ENCODE measurements around the gene DDX41. TPM values are rescaled to one million over a fixed set of nuclear protein-coding genes. Genes with fewer than 3 reads are reported as not detected.
A peak's percentile ranks its signal among the peaks of the same experiment; 100 is the strongest.

The DDX41 gene
- total and polyA plus RNA-seq, 12 donors, result 19.7 to 55.7 (median 30.4) TPM

- no peak for DNase-seq
- WGBS, 2 donors, result 95% methylated on average over 4 of the region's 4 CpGs
- no peak for TF ChIP-seq CTCF (IDR thresholded peaks at IDR 0.05)
- Histone ChIP-seq H3K4me1 (peaks cover 0 to 44% (median 13%) of the 10 kb centered on the region in 9 donors), H3K27ac (no peak overlapping the region), H3K9me3 (no peaks in the 10 kb centered on the region), H3K4me3 (no peak overlapping the region), H3K36me3 (peaks cover 0 to 49% (median 0%) of the 10 kb centered on the region in 9 donors), H3K27me3 (no peaks in the 10 kb centered on the region)
- intact Hi-C loops (cut with DNase I), result loop anchor here in 1 of 10 donors (10.0 kb wide), 1 partner anchor 190 kb away; the partner anchor contains the start of gene MXD3
- no peak for ATAC-seq
Measured at GRCh38 chr5:177505075-177505474, 11.7 kb downstream of the DDX41 start.

GRCh38 chr5:177504086-177505056, 12.4 kb downstream of the DDX41 start:
- DNase-seq (peak in 1 of 2 donors; percentile 10), ATAC-seq (no peak)
- WGBS, 2 donors, result 93 to 94% methylated on average over 47 of the region's 47 CpGs
- no peaks in the 10 kb centered on the region for H3K9me3 ChIP-seq
- intact Hi-C loops (cut with DNase I), result loop anchor here in 4 of 10 donors (5.0 to 10.0 kb wide), 5 partner anchors 47 to 190 kb away; partner anchors contain the start of gene MXD3 (in 1 of the 4)
- H3K36me3 ChIP-seq, result peaks cover 0 to 48% (median 0%) of the 10 kb centered on the region in 9 donors
- H3K27me3 ChIP-seq, result no peaks in the 10 kb centered on the region
- peaks cover 0 to 38% (median 13%) of the 10 kb centered on the region in 9 donors for H3K4me1 ChIP-seq
- TF ChIP-seq CTCF (IDR thresholded peaks at IDR 0.05), result no peak
- no peak overlapping the region for H3K4me3 ChIP-seq
- H3K27ac ChIP-seq, result no peak overlapping the region

GRCh38 chr5:177503351-177504085, 13.2 kb downstream of the DDX41 start:
- H3K27me3 ChIP-seq, result no peaks in the 10 kb centered on the region
- H3K36me3 ChIP-seq, result peaks cover 0 to 48% (median 0%) of the 10 kb centered on the region in 9 donors
- intact Hi-C loops (cut with DNase I), result loop anchor here in 5 of 10 donors (2.0 to 10.0 kb wide), 6 partner anchors 46 to 189 kb away; partner anchors contain the start of gene MXD3 (in 1 of the 5)
- WGBS, 2 donors, result 91 to 93% methylated on average over 24 of the region's 24 CpGs
- H3K4me1 ChIP-seq, result peaks cover 0 to 39% (median 16%) of the 10 kb centered on the region in 9 donors
- H3K4me3 ChIP-seq, result no peak overlapping the region
- no peak overlapping the region for H3K27ac ChIP-seq
- ATAC-seq (no peak), DNase-seq (peak in 1 of 2 donors; percentile 13)
- no peaks in the 10 kb centered on the region for H3K9me3 ChIP-seq
- TF ChIP-seq CTCF (IDR thresholded peaks at IDR 0.05), result no peak

GRCh38 chr5:177502886-177503285, 13.9 kb downstream of the DDX41 start:
- intact Hi-C loops (cut with DNase I), result loop anchor here in 5 of 10 donors (2.0 to 10.0 kb wide), 6 partner anchors 46 to 188 kb away; partner anchors contain the start of gene MXD3 (in 1 of the 5)
- WGBS, 2 donors, result 85 to 86% methylated on average over 16 of the region's 16 CpGs

More at GRCh38 chr5:177502886-177503285, 13.9 kb downstream of the DDX41 start:
- H3K36me3 ChIP-seq, result peaks cover 0 to 42% (median 0%) of the 10 kb centered on the region in 9 donors
- H3K4me1 ChIP-seq, result peaks cover 0 to 45% (median 22%) of the 10 kb centered on the region in 9 donors
- ATAC-seq (no peak), DNase-seq (no peak)
- no peak overlapping the region for H3K4me3 ChIP-seq
- H3K27ac ChIP-seq, result no peak overlapping the region
- H3K9me3 ChIP-seq, result no peaks in the 10 kb centered on the region
- H3K27me3 ChIP-seq, result no peaks in the 10 kb centered on the region
- no peak for TF ChIP-seq CTCF (IDR thresholded peaks at IDR 0.05)
